HG02870 (cell line): ENCODE measurements around the gene SYNE2.

Experiments
- ATAC-seq: cut with Tn5 transposase; IDR thresholded peaks from one replicate; pipeline ENCODE4 v1.9.1; 2021; ENCODE audit warnings: mild to moderate bottlenecking, moderate library complexity; ENCODE audit not compliant: unreplicated experiment

Gene SYNE2

GRCh38 chr14:63910583-63911363 lies 58.0 kb downstream of the SYNE2 start:
- peak; percentile 48 for ATAC-seq

GRCh38 chr14:63911404-63911803 lies 58.6 kb downstream of the SYNE2 start:
- ATAC-seq, result no peak

GRCh38 chr14:63912286-63912685 lies 59.5 kb downstream of the SYNE2 start:
- ATAC-seq, result no peak

GRCh38 chr14:63918411-63918810 lies 65.6 kb downstream of the SYNE2 start:
- no peak for ATAC-seq

- no peak for ATAC-seq
Observed at GRCh38 chr14:63922696-63923421, 70.1 kb downstream of the SYNE2 start.

GRCh38 chr14:63923422-63923752 lies 70.6 kb downstream of the SYNE2 start:
- ATAC-seq, result no peak

GRCh38 chr14:63924375-63924774 lies 71.6 kb downstream of the SYNE2 start:
- no peak for ATAC-seq

GRCh38 chr14:63926641-63927040 lies 73.8 kb downstream of the SYNE2 start:
- ATAC-seq, result no peak

GRCh38 chr14:63928744-63929174 lies 76.0 kb downstream of the SYNE2 start:
- no peak for ATAC-seq

- no peak for ATAC-seq
Observed at GRCh38 chr14:63933110-63933509, 80.3 kb downstream of the SYNE2 start.

GRCh38 chr14:63933711-63934110 lies 80.9 kb downstream of the SYNE2 start:
- ATAC-seq, result no peak

- ATAC-seq, result peak; percentile 53
Observed at GRCh38 chr14:63938198-63939005, 85.6 kb downstream of the SYNE2 start.

- no peak for ATAC-seq
Observed at GRCh38 chr14:63939006-63939270, 86.1 kb downstream of the SYNE2 start.

GRCh38 chr14:63940387-63940786 lies 87.6 kb downstream of the SYNE2 start:
- ATAC-seq, result no peak

- ATAC-seq, result no peak
Observed at GRCh38 chr14:63941023-63941422, 88.2 kb downstream of the SYNE2 start.

- ATAC-seq, result no peak
Observed at GRCh38 chr14:63949696-63950095, 96.9 kb downstream of the SYNE2 start.

GRCh38 chr14:63951021-63951420 lies 98.2 kb downstream of the SYNE2 start:
- ATAC-seq, result no peak

- ATAC-seq, result no peak
Observed at GRCh38 chr14:63951429-63951828, 98.6 kb downstream of the SYNE2 start.

- no peak for ATAC-seq
Observed at GRCh38 chr14:63952053-63952932, 99.5 kb downstream of the SYNE2 start.

GRCh38 chr14:63952933-63953437 lies 100.2 kb downstream of the SYNE2 start:
- no peak for ATAC-seq

- ATAC-seq, result no peak
Observed at GRCh38 chr14:63956326-63956725, 103.5 kb downstream of the SYNE2 start.
